SK-N-SH (cell line): Measurements from ENCODE around the gene NUP107. TPM values are rescaled to one million over a fixed set of nuclear protein-coding genes. Genes with fewer than 3 reads are reported as not detected.

Experiments used
- CTCF ChIA-PET: fragments of 300-600, 350-600 bp; formaldehyde crosslinking; extraction: SDS; loops from one replicate; lab custom pipeline; 2021; lab: Yijun Ruan, JAX
- POLR2A ChIA-PET: fragments of 350-600 bp; sonication (Branson Sonifier 250); formaldehyde crosslinking; extraction: SDS; loops from one replicate; lab custom pipeline; 2020; ENCODE audit warnings: antibody characterized with exemption, inconsistent platforms; lab: Yijun Ruan, JAX
- DNase-seq: peaks from one replicate; pipeline ENCODE4 v3.0.0; 2012
- H2AFZ ChIP-seq: fragments of 200-600 bp; sonication (generic); 2 replicates; pipeline ENCODE4 v1.8.1; 2016; ENCODE audit warnings: antibody characterized with exemption, mild to moderate bottlenecking, low read depth
- H3F3A ChIP-seq: fragments of 200-600 bp; sonication (generic); replicated peaks from 2 replicates; pipeline ENCODE3; 2016; ENCODE audit warnings: antibody characterized with exemption, mild to moderate bottlenecking; ENCODE audit not compliant: insufficient read depth
- H3K27ac ChIP-seq, 2 experiments: fragments of 200-500 bp in 1 of 2; fragments of 200-600 bp in 1 of 2; sonication (Bioruptor generic) in 1 of 2; sonication (generic), shearing (Covaris generic) in 1 of 2; 2 replicates each; pipeline versions ENCODE4 v1.5.1 to v1.6.1; 2014 to 2016; ENCODE audit warnings: low read depth in 2 of 2, inconsistent platforms in 1 of 2, low read length in 1 of 2, mild to moderate bottlenecking in 1 of 2, mixed read lengths in 1 of 2
- H3K27me3 ChIP-seq: fragments of 200-600 bp; sonication (generic), shearing (Covaris generic); 2 replicates; pipeline ENCODE4 v1.6.1; 2016; ENCODE audit warnings: mixed run types; ENCODE audit not compliant: insufficient read depth
- H3K36me3 ChIP-seq, 2 experiments: fragments of 200-500 bp in 1 of 2; fragments of 200-600 bp in 1 of 2; sonication (Bioruptor generic) in 1 of 2; sonication (generic) in 1 of 2; replicated peaks in 1 of 2; 2 replicates each; pipeline versions ENCODE3 to v1.5.1; 2014 to 2016; ENCODE audit warnings: low read length in 1 of 2, mild to moderate bottlenecking in 1 of 2; ENCODE audit not compliant: insufficient read depth in 2 of 2, control insufficient read depth in 1 of 2
- H3K4me1 ChIP-seq, 2 experiments: fragments of 200-500 bp in 1 of 2; fragments of 200-600 bp in 1 of 2; sonication (Bioruptor generic) in 1 of 2; sonication (generic), shearing (Covaris generic) in 1 of 2; 2 replicates each; pipeline versions ENCODE4 v1.5.1 to v1.6.1; 2014 to 2016; ENCODE audit warnings: low read depth in 1 of 2, low read length in 1 of 2, mixed run types in 1 of 2; ENCODE audit not compliant: insufficient read depth in 2 of 2, control insufficient read depth in 1 of 2
- H3K4me2 ChIP-seq: fragments of 200-600 bp; sonication (generic), shearing (Covaris generic); 2 replicates; pipeline ENCODE4 v1.6.1; 2017; ENCODE audit warnings: mixed run types
- H3K4me3 ChIP-seq, 2 experiments: fragments of 200-500 bp in 1 of 2; fragments of 200-600 bp in 1 of 2; sonication (Bioruptor generic) in 1 of 2; sonication (generic), shearing (Covaris generic) in 1 of 2; 2 replicates each; pipeline versions ENCODE4 v1.5.1 to v1.8.1; 2014 to 2016; ENCODE audit warnings: low read depth in 2 of 2, inconsistent platforms in 1 of 2, low read length in 1 of 2, mild to moderate bottlenecking in 1 of 2, mixed read lengths in 1 of 2, moderate library complexity in 1 of 2
- H3K79me2 ChIP-seq: fragments of 200-600 bp; sonication (generic); 2 replicates; pipeline ENCODE4 v1.8.1; 2017; ENCODE audit warnings: mild to moderate bottlenecking; ENCODE audit not compliant: insufficient read depth
- H3K9ac ChIP-seq: fragments of 200-600 bp; sonication (generic); 2 replicates; pipeline ENCODE4 v1.6.1; 2017; ENCODE audit warnings: mixed run types
- H3K9me2 ChIP-seq: fragments of 200-600 bp; sonication (generic); 2 replicates; pipeline ENCODE4 v1.6.1; 2017; ENCODE audit warnings: mixed run types
- H3K9me3 ChIP-seq: fragments of 200-600 bp; sonication (generic); 2 replicates; pipeline ENCODE4 v1.6.1; 2017; ENCODE audit warnings: mixed run types, mild to moderate bottlenecking, moderate library complexity
- H4K20me1 ChIP-seq: fragments of 200-600 bp; sonication (generic); 2 replicates; pipeline ENCODE4 v1.6.1; 2017; ENCODE audit warnings: mild to moderate bottlenecking, mixed run types; ENCODE audit not compliant: insufficient read depth
- FOSL2 ChIP-seq: IDR thresholded peaks from 2 replicates; pipeline ENCODE4 v1.4.0; 2012; ENCODE audit warnings: low read depth, mild to moderate bottlenecking, moderate library complexity, borderline replicate concordance
- GABPA ChIP-seq: IDR thresholded peaks from 2 replicates; pipeline ENCODE4 v1.4.0; 2012; ENCODE audit warnings: low read depth, mild to moderate bottlenecking
- IRF3 ChIP-seq: fragments of 150-350 bp; IDR thresholded peaks from 2 replicates; pipeline ENCODE4 v1.6.1; 2016; ENCODE audit warnings: mild to moderate bottlenecking, low read depth, low read length
- MAX ChIP-seq: IDR thresholded peaks from 2 replicates; pipeline ENCODE4 v1.4.0; 2012; ENCODE audit warnings: low read depth
- MEF2A ChIP-seq: IDR thresholded peaks from 2 replicates; pipeline ENCODE4 v1.4.0; 2012; ENCODE audit warnings: low read depth, borderline replicate concordance
- NFIC ChIP-seq: IDR thresholded peaks from 2 replicates; pipeline ENCODE4 v1.4.0; 2012; ENCODE audit warnings: borderline replicate concordance
- NRF1 ChIP-seq: IDR thresholded peaks from 2 replicates; pipeline ENCODE4 v1.6.1; 2012; ENCODE audit warnings: low read depth, mild to moderate bottlenecking, low read length
- PBX3 ChIP-seq: IDR thresholded peaks from 2 replicates; pipeline ENCODE4; 2012
- POLR2AphosphoS5 ChIP-seq: IDR thresholded peaks from 2 replicates; pipeline ENCODE4 v1.6.1; 2012; ENCODE audit warnings: low read depth, low read length
- RCOR1 ChIP-seq: fragments of 150-350 bp; IDR thresholded peaks from 2 replicates; pipeline ENCODE4 v1.6.1; 2017; ENCODE audit warnings: antibody characterized with exemption, low read length
- REST ChIP-seq: IDR thresholded peaks from 2 replicates; pipeline ENCODE4 v1.6.1; 2012; ENCODE audit warnings: mild to moderate bottlenecking, low read depth, low read length, moderate library complexity
- SIN3A ChIP-seq: IDR thresholded peaks from 2 replicates; pipeline ENCODE4 v1.6.1; 2012; ENCODE audit warnings: low read depth, mild to moderate bottlenecking, low read length, moderate library complexity, borderline replicate concordance
- TAF1 ChIP-seq: IDR thresholded peaks from 2 replicates; pipeline ENCODE4 v1.6.1; 2012; ENCODE audit warnings: low read depth, mild to moderate bottlenecking, low read length, moderate library complexity, borderline replicate concordance
- TCF12 ChIP-seq: IDR thresholded peaks from 2 replicates; pipeline ENCODE4 v1.4.0; 2012
- TEAD4 ChIP-seq: IDR thresholded peaks from 2 replicates; pipeline ENCODE4 v1.4.0; 2012; ENCODE audit warnings: mild to moderate bottlenecking, borderline replicate concordance; ENCODE audit not compliant: insufficient read depth
- USF1 ChIP-seq: IDR thresholded peaks from 2 replicates; pipeline ENCODE4 v1.4.0; 2012; ENCODE audit warnings: low read depth, borderline replicate concordance
- USF2 ChIP-seq: fragments of 150-350 bp; IDR thresholded peaks from 2 replicates; pipeline ENCODE4 v1.6.1; 2017; ENCODE audit warnings: antibody characterized with exemption, low read length, low read depth, borderline replicate concordance
- YY1 ChIP-seq: IDR thresholded peaks from 2 replicates; pipeline ENCODE4 v1.4.0; 2012; ENCODE audit warnings: low read depth, mild to moderate bottlenecking
- ZBTB33 ChIP-seq: IDR thresholded peaks from 2 replicates; pipeline ENCODE4 v1.4.0; 2012; ENCODE audit warnings: low read depth, borderline replicate concordance
- WGBS: methylation state at CpG from one replicate; pipeline ENCODE4 v1.1.6; 2017; ENCODE audit warnings: low lambda C conversion rate; 5-methylcytosine and 5-hydroxymethylcytosine counted together
- polyA plus RNA-seq, 3 experiments: library from polyadenylated mRNA; depleted of rRNA; stranded (reverse); fragments of >200 nt; gene quantifications; 2 replicates each; pipeline ENCODE4 v1.2.3, GENCODE V29; 2012

NUP107 gene
- polyA plus RNA-seq, 1 of the 3 experiments (the other 2 are of a cell fraction), result 30.9 TPM

GRCh38 chr12:68761901-68762630, 75.3 kb downstream of the NUP107 start:
- WGBS, result 87% methylated on average over 8 of the region's 8 CpGs
- ChIA-PET POLR2A (interaction anchor here (0.5 kb wide), 1 partner anchor 15 kb away, joined by 4 read pairs; no protein-coding TSS in a partner anchor), CTCF (no interaction called here)
- Histone ChIP-seq H4K20me1 (no peaks in the 10 kb centered on the region), H3K27me3 (no peaks in the 10 kb centered on the region), H3K9me2 (no peaks in the 10 kb centered on the region), H2AFZ (no peak overlapping the region), H3K4me2 (no peak overlapping the region), H3K4me3 (no peak overlapping the region), H3K9ac (no peak overlapping the region), H3K36me3 (peaks cover 10 to 31% of the 10 kb centered on the region in 2 experiments), H3K79me2 (no peaks in the 10 kb centered on the region), H3K4me1 (no peaks in the 10 kb centered on the region), H3K27ac (no peak overlapping the region), H3K9me3 (no peaks in the 10 kb centered on the region), H3F3A (no peaks in the 10 kb centered on the region)
- TF ChIP-seq MEF2A, result no peak
- no peak for TF ChIP-seq NRF1
- TF ChIP-seq REST, result no peak
- no peak for TF ChIP-seq FOSL2
- TF ChIP-seq YY1, result no peak
- no peak for TF ChIP-seq TCF12
- no peak for TF ChIP-seq MAX
- TF ChIP-seq IRF3, result no peak
- no peak for TF ChIP-seq TAF1
- no peak for TF ChIP-seq GABPA
- no peak for TF ChIP-seq POLR2AphosphoS5
- no peak for TF ChIP-seq USF1
- no peak for TF ChIP-seq RCOR1
- no peak for TF ChIP-seq USF2
- no peak for TF ChIP-seq ZBTB33
- TF ChIP-seq TEAD4, result no peak
- no peak for TF ChIP-seq PBX3
- TF ChIP-seq SIN3A, result no peak
- TF ChIP-seq NFIC, result no peak
- DNase-seq, result no peak
